A549 (cell line): ENCODE results near the gene DIAPH1. TPM values are rescaled to one million over a fixed set of nuclear protein-coding genes. Genes with fewer than 3 reads are reported as not detected.

ENCODE experiments used
- ATAC-seq, 2 experiments: fragments of 200-7000 bp in 1 of 2; fragments of >200 bp in 1 of 2; cut with Nextera tagmentation in 1 of 2; cut with Tn5 transposase in 1 of 2; 3 replicates each; pipeline versions ENCODE4 v1.8.0 to v1.9.1; 2018 to 2020; ENCODE audit warnings: mild to moderate bottlenecking in 1 of 2, moderate library complexity in 1 of 2
- CTCF ChIA-PET: fragments of 300-600 bp; sonication (Branson Sonifier 250); formaldehyde crosslinking; extraction: SDS; loops from one replicate; lab custom pipeline; 2021; ENCODE audit warnings: antibody characterized with exemption, inconsistent platforms; lab: Yijun Ruan, JAX
- POLR2A ChIA-PET: fragments of 350-600 bp; formaldehyde crosslinking; extraction: SDS; loops from one replicate; lab custom pipeline; 2021; ENCODE audit warnings: antibody characterized with exemption, inconsistent platforms; lab: Yijun Ruan, JAX
- DNase-seq, 2 experiments: peaks; one replicate each; pipeline versions ENCODE4 v3.0.0 to v3.0.0-alpha.2; 2011 to 2016; ENCODE audit warnings: low read depth in 1 of 2, low spot score in 1 of 2
- FAIRE-seq: peaks from 2 replicates; lab custom pipeline; 2011; peaks lifted over from hg19 to GRCh38; lab: Jason Lieb, UNC
- H3K27ac ChIP-seq, 2 experiments: fragments of >200 bp; sonication (Bioruptor Twin); formaldehyde crosslinking; 3 replicates each; pipeline ENCODE4 v1.5.1; 2016 to 2017
- H3K4me1 ChIP-seq: fragments of >200 bp; sonication (Bioruptor Twin); formaldehyde crosslinking; 3 replicates; pipeline ENCODE4 v1.6.1; 2016
- H3K4me2 ChIP-seq: fragments of >200 bp; sonication (Bioruptor Twin); formaldehyde crosslinking; 3 replicates; pipeline ENCODE4 v1.6.1; 2016
- H3K4me3 ChIP-seq: fragments of >200 bp; sonication (Bioruptor Twin); formaldehyde crosslinking; 3 replicates; pipeline ENCODE4 v1.5.1; 2016
- H3K9me3 ChIP-seq: fragments of >200 bp; sonication (Bioruptor Twin); formaldehyde crosslinking; 3 replicates; pipeline ENCODE4 v1.6.1; 2016
- BCL3 ChIP-seq: fragments of >200 bp; sonication (Bioruptor Twin); formaldehyde crosslinking; IDR thresholded peaks from 3 replicates; pipeline ENCODE4 v1.6.1; 2016
- CTCF ChIP-seq: fragments of >200 bp; sonication (Bioruptor Twin); formaldehyde crosslinking; IDR thresholded peaks from 3 replicates; pipeline ENCODE4 v1.5.1; 2016
- FOSL2 ChIP-seq, 2 experiments: fragments of 450-650 bp in 1 of 2; fragments of >200 bp in 1 of 2; sonication (Bioruptor Twin) in 1 of 2; formaldehyde crosslinking; IDR thresholded peaks; 2 replicates each; pipeline versions ENCODE4 v1.5.0 to v1.6.1; 2016 to 2020; ENCODE audit warnings: mild to moderate bottlenecking in 1 of 2, moderate library complexity in 1 of 2
- HDAC2 ChIP-seq: fragments of 200-600 bp; sonication (generic); IDR thresholded peaks from 2 replicates; pipeline ENCODE4 v1.6.1; 2016
- HES2 ChIP-seq: fragments of >200 bp; sonication (Bioruptor Twin); formaldehyde crosslinking; IDR thresholded peaks from 2 replicates; pipeline ENCODE4 v1.6.1; 2016
- HMGXB4 ChIP-seq: fragments of 250-450 bp; sonication (Bioruptor Pico); IDR thresholded peaks from 2 replicates; pipeline ENCODE4 v1.5.0; 2021; ENCODE audit warnings: mild to moderate bottlenecking, moderate library complexity, borderline replicate concordance
- NR3C1 ChIP-seq: fragments of >200 bp; sonication (Bioruptor Twin); formaldehyde crosslinking; IDR thresholded peaks from 3 replicates; pipeline ENCODE4 v1.6.1; 2017
- RAD21 ChIP-seq, 2 experiments: fragments of >200 bp in 1 of 2; sonication (Bioruptor Twin) in 1 of 2; formaldehyde crosslinking in 1 of 2; IDR thresholded peaks in 1 of 2; conservative IDR thresholded peaks in 1 of 2; 2 replicates in 1 of 2; 3 replicates in 1 of 2; pipeline ENCODE4 v1.6.1; 2012 to 2018; ENCODE audit warnings: inconsistent platforms in 1 of 2
- REST ChIP-seq: fragments of 200-600 bp; sonication (generic); IDR thresholded peaks from 2 replicates; pipeline ENCODE4 v1.6.1; 2016; ENCODE audit warnings: antibody characterized with exemption, mild to moderate bottlenecking, moderate library complexity
- RNF2 ChIP-seq: fragments of 200-600 bp; sonication (generic); IDR thresholded peaks from 2 replicates; pipeline ENCODE4 v1.6.1; 2016; ENCODE audit warnings: low read depth, mild to moderate bottlenecking, antibody characterized with exemption, moderate library complexity, borderline replicate concordance
- SREBF2 ChIP-seq: fragments of 450-650 bp; IDR thresholded peaks from 2 replicates; pipeline ENCODE4 v1.6.1; 2014; ENCODE audit warnings: mild to moderate bottlenecking, moderate library complexity
- ZNF302 ChIP-seq: fragments of 250-450 bp; sonication (Bioruptor Pico); IDR thresholded peaks from 2 replicates; pipeline ENCODE4 v1.9.0; 2021; ENCODE audit warnings: inconsistent platforms, mild to moderate bottlenecking, moderate library complexity
- polyA plus RNA-seq, 4 experiments: library from polyadenylated mRNA; depleted of rRNA in 3 of 4; stranded (reverse); fragments of >200 nt; fragmentation: RNase III in 1 of 4; extraction: RNeasy Plus Mini Kit Qiagen cat#74134 plus additional on column Dnase treatment in 1 of 4; gene quantifications; 2 replicates in 3 of 4; 3 replicates in 1 of 4; pipeline ENCODE4 v1.2.3, GENCODE V29; 2011 to 2017

Gene DIAPH1
- polyA plus RNA-seq, 2 of the 4 experiments (the other 2 are of a cell fraction), result 53.4 to 59.8 TPM

GRCh38 chr5:141560151-141560550 is 58.6 kb downstream of the DIAPH1 start:
- H3K4me3 ChIP-seq, result no peak overlapping the region
- TF ChIP-seq SREBF2 (no peak), HES2 (no peak), FOSL2 (IDR thresholded peaks at IDR 0.05) (no peak), FOSL2 (CRISPR knock-in tag; IDR thresholded peaks at IDR 0.05) (no peak), BCL3 (no peak), RNF2 (no peak), RAD21 (conservative IDR thresholded peaks at IDR 0.05 in 1 of 2, IDR thresholded peaks at IDR 0.05 in 1 of 2) (no peak), CTCF (no peak), ZNF302 (CRISPR knock-in tag) (no peak), REST (no peak), NR3C1 (no peak)
- TF ChIP-seq, all 56 proteins: peak for 0
- DNase-seq (no peak), FAIRE-seq (no peak), ATAC-seq (no peak)
- Histone ChIP-seq H3K9me3 (peaks cover 5% of the 10 kb centered on the region; the same call in 1 of the 3 replicates), H3K4me1 (no peaks in the 10 kb centered on the region), H3K27ac (no peak overlapping the region), H3K4me2 (no peak overlapping the region)
- ChIA-PET CTCF (interaction anchor here (0.6 to 2.1 kb wide), 4 partner anchors 38 to 336 kb away, joined by 3 to 6 read pairs (median 3); partner anchors contain the start of gene PCDHGB1), POLR2A (no interaction called here)

GRCh38 chr5:141559461-141559860 is 59.3 kb downstream of the DIAPH1 start:
- peaks cover 5% of the 10 kb centered on the region; the same call in 1 of the 3 replicates for H3K9me3 ChIP-seq
- H3K4me1 ChIP-seq, result no peaks in the 10 kb centered on the region
- FAIRE-seq (no peak), ATAC-seq (no peak), DNase-seq (no peak)
- no peak overlapping the region for H3K27ac ChIP-seq
- ChIA-PET POLR2A (no interaction called here), CTCF (interaction anchor here (0.6 to 3.1 kb wide), 16 partner anchors 12 to 458 kb away, joined by 3 to 19 read pairs (median 7); partner anchors contain the start of genes PCDHB11, PCDHGA2, PCDHGA7 and PCDHGB1)
- H3K4me3 ChIP-seq, result no peak overlapping the region
- TF ChIP-seq HDAC2 (no peak), HMGXB4 (CRISPR knock-in tag) (no peak)
- H3K4me2 ChIP-seq, result no peak overlapping the region
